ENCODE measurements around the gene DKK3.

DKK3 gene

GRCh38 chr11:11972730-11973341 lies 35.6 kb downstream of the DKK3 start:
- no peak for DNase-seq (ENCODE audit: low read depth)
- H3K4me3 ChIP-seq (ENCODE audit: low read depth, low read length) = no peak overlapping the region
- TF ChIP-seq CTCF (conservative IDR thresholded peaks at IDR 0.05; ENCODE audit: low read depth, low read length) = no peak

- no peak for TF ChIP-seq CTCF (conservative IDR thresholded peaks at IDR 0.05; ENCODE audit: low read depth, low read length)
Measured at GRCh38 chr11:11971906-11972547, 36.4 kb downstream of the DKK3 start.

GRCh38 chr11:11970556-11970955 lies 37.9 kb downstream of the DKK3 start:
- DNase-seq (ENCODE audit: low read depth) = no peak
- H3K4me3 ChIP-seq (ENCODE audit: low read depth, low read length) = no peak overlapping the region
- no peak for TF ChIP-seq CTCF (conservative IDR thresholded peaks at IDR 0.05; ENCODE audit: low read depth, low read length)

More at GRCh38 chr11:11971906-11972547, 36.4 kb downstream of the DKK3 start:
- H3K4me3 ChIP-seq (ENCODE audit: low read depth, low read length) = no peak overlapping the region
- DNase-seq (ENCODE audit: low read depth) = no peak

- DNase-seq (ENCODE audit: low read depth) = no peak
- TF ChIP-seq CTCF (conservative IDR thresholded peaks at IDR 0.05; ENCODE audit: low read depth, low read length) = no peak
Measured at GRCh38 chr11:11969380-11970215, 38.8 kb downstream of the DKK3 start.

GRCh38 chr11:11968511-11969280 lies 39.7 kb downstream of the DKK3 start:
- DNase-seq (ENCODE audit: low read depth) = no peak
- TF ChIP-seq CTCF (conservative IDR thresholded peaks at IDR 0.05; ENCODE audit: low read depth, low read length) = no peak
- no peak overlapping the region for H3K4me3 ChIP-seq (ENCODE audit: low read depth, low read length)

More at GRCh38 chr11:11969380-11970215, 38.8 kb downstream of the DKK3 start:
- H3K4me3 ChIP-seq (ENCODE audit: low read depth, low read length) = no peak overlapping the region

GRCh38 chr11:11967669-11968510 lies 40.5 kb downstream of the DKK3 start:
- no peak overlapping the region for H3K4me3 ChIP-seq (ENCODE audit: low read depth, low read length)
- no peak for TF ChIP-seq CTCF (conservative IDR thresholded peaks at IDR 0.05; ENCODE audit: low read depth, low read length)
- no peak for DNase-seq (ENCODE audit: low read depth)

Data from choroid plexus epithelial cell (primary cell).